ENCODE measurements around the gene EBF3. TPM values are rescaled to one million over a fixed set of nuclear protein-coding genes. Genes with fewer than 3 reads are reported as not detected.

Gene EBF3
- total RNA-seq (2022; extraction: Qiagen RNA extraction) = 0.14 to 0.30 TPM (median 0.15 TPM) in 5 replicates

GRCh38 chr10:129963641-129964501 lies at the start of gene EBF3:
Gene EBF3 (minus strand): TSS chr10:129964274. CDS start chr10:129963768, 506 bp downstream.

Other genes with a start within 250 kb of the EBF3 start
- 0.52 to 0.83 TPM (median 0.74 TPM) in 5 replicates for gene C10orf143, start 146.6 kb upstream of the EBF3 start, total RNA-seq (2022; extraction: Qiagen RNA extraction)
- gene GLRX3, start 172.1 kb upstream of the EBF3 start, total RNA-seq (2022; extraction: Qiagen RNA extraction) = 210 to 246 TPM (median 217 TPM) in 5 replicates

Measured in A549 treated with CORT108297 at 1 μM for 4 hours (cell line).